Measurements from ENCODE around the gene DCTN1. TPM values are rescaled to one million over a fixed set of nuclear protein-coding genes. Genes with fewer than 3 reads are reported as not detected.

The DCTN1 gene
- total RNA-seq, 3 donors from 2014 or later: 114 to 159 (median 116) TPM

- intact Hi-C loops (cut with DNase I, micrococcal nuclease): no loop called here
- TF ChIP-seq CTCF (IDR thresholded peaks at IDR 0.05): no peak
These were observed 18.8 kb downstream of the DCTN1 start for GRCh38 chr2:74361327-74361726.

GRCh38 chr2:74357627-74358026 lies 22.5 kb downstream of the DCTN1 start:
- no peak for ATAC-seq
- no peaks in the 10 kb centered on the region for H3K4me1 ChIP-seq (ENCODE audit: low read depth)
- no peak overlapping the region for H3K4me3 ChIP-seq
- TF ChIP-seq CTCF (IDR thresholded peaks at IDR 0.05): no peak
- no peak for DNase-seq
- H3K9me3 ChIP-seq: no peaks in the 10 kb centered on the region
- intact Hi-C loops (cut with DNase I, micrococcal nuclease): no loop called here
- peaks cover 3% of the 10 kb centered on the region for H3K36me3 ChIP-seq (ENCODE audit: low read depth)

More at GRCh38 chr2:74361327-74361726, 18.8 kb downstream of the DCTN1 start:
- ATAC-seq: no peak
- Histone ChIP-seq H3K36me3 (ENCODE audit: low read depth) (peaks cover 3% of the 10 kb centered on the region), H3K4me3 (no peak overlapping the region), H3K4me1 (ENCODE audit: low read depth) (no peaks in the 10 kb centered on the region), H3K9me3 (no peaks in the 10 kb centered on the region)
- no peak for DNase-seq

GRCh38 chr2:74349889-74350288 lies 30.2 kb downstream of the DCTN1 start:
- no peaks in the 10 kb centered on the region for H3K4me1 ChIP-seq (ENCODE audit: low read depth)
- TF ChIP-seq CTCF (IDR thresholded peaks at IDR 0.05): no peak
- H3K4me3 ChIP-seq: no peak overlapping the region
- DNase-seq (no peak), ATAC-seq (no peak)
- intact Hi-C loops (cut with DNase I, micrococcal nuclease): no loop called here
- no peaks in the 10 kb centered on the region for H3K9me3 ChIP-seq
- H3K36me3 ChIP-seq (ENCODE audit: low read depth): no peaks in the 10 kb centered on the region

- H3K4me1 ChIP-seq (ENCODE audit: low read depth): no peaks in the 10 kb centered on the region
- no peaks in the 10 kb centered on the region for H3K36me3 ChIP-seq (ENCODE audit: low read depth)
- no peak for DNase-seq
- intact Hi-C loops (cut with DNase I, micrococcal nuclease): no loop called here
- no peak overlapping the region for H3K4me3 ChIP-seq
- H3K9me3 ChIP-seq: no peaks in the 10 kb centered on the region
- no peak for ATAC-seq
- no peak for TF ChIP-seq CTCF (IDR thresholded peaks at IDR 0.05)
These were observed 32.4 kb downstream of the DCTN1 start for GRCh38 chr2:74347742-74348141.

- H3K9me3 ChIP-seq: no peaks in the 10 kb centered on the region
- ATAC-seq (peak; percentile 25), DNase-seq (no peak)
- intact Hi-C loops (cut with DNase I, micrococcal nuclease): no loop called here
- H3K36me3 ChIP-seq (ENCODE audit: low read depth): no peaks in the 10 kb centered on the region
- no peak overlapping the region for H3K4me3 ChIP-seq
- TF ChIP-seq CTCF (IDR thresholded peaks at IDR 0.05): no peak
- no peaks in the 10 kb centered on the region for H3K4me1 ChIP-seq (ENCODE audit: low read depth)
These were observed 32.8 kb downstream of the DCTN1 start for GRCh38 chr2:74347303-74347702.

GRCh38 chr2:74345272-74345943 lies 34.7 kb downstream of the DCTN1 start:
- ATAC-seq (no peak), DNase-seq (no peak)
- intact Hi-C loops (cut with DNase I, micrococcal nuclease): no loop called here
- H3K36me3 ChIP-seq (ENCODE audit: low read depth): no peaks in the 10 kb centered on the region
- H3K4me3 ChIP-seq: no peak overlapping the region
- no peaks in the 10 kb centered on the region for H3K4me1 ChIP-seq (ENCODE audit: low read depth)
- no peak for TF ChIP-seq CTCF (IDR thresholded peaks at IDR 0.05)
- H3K9me3 ChIP-seq: no peaks in the 10 kb centered on the region

All from mucosa of descending colon (tissue), 3 donors.